Right forelimb (tissue), 1 donor: ENCODE data around the gene ATP1B1.
"Not testable (repeated sequence)": the region's sequence is repeated elsewhere in the genome, so short reads cannot be mapped to it uniquely, and the experiment has no call there.

Experiments used
- DNase-seq: peaks from one replicate; pipeline ENCODE4 v3.0.0-alpha.2; 2018

The ATP1B1 gene

GRCh38 chr1:169117014-169117413 is 10.5 kb downstream of the ATP1B1 start:
- DNase-seq = no peak

GRCh38 chr1:169117599-169117998 is 11.1 kb downstream of the ATP1B1 start:
- DNase-seq = no peak

GRCh38 chr1:169118227-169118626 is 11.7 kb downstream of the ATP1B1 start:
- DNase-seq = no peak

GRCh38 chr1:169119405-169119804 is 12.9 kb downstream of the ATP1B1 start:
- DNase-seq = no peak

DNA sequence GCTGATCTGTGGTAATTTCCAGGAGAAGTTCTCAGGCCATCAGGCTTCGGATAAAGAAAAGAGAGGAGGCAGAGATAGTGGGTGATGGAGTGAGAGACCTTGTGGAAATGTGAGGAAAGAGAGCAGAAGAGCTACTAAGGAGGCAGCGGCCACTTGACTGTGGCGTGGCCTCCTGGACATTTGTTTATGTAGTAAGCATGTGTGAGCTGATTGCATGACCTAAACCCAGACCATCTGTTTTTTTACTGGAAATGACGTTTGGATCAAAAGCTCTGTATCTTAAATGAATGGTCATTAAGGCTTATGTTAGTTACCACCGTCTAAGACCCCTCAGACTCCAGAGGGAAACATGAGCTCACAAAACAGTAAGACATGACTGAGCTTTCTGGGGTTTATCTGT is 13.6 kb downstream of the ATP1B1 start:
- no peak for DNase-seq

GRCh38 chr1:169121146-169121923 is 14.8 kb downstream of the ATP1B1 start:
- DNase-seq = no peak

DNA sequence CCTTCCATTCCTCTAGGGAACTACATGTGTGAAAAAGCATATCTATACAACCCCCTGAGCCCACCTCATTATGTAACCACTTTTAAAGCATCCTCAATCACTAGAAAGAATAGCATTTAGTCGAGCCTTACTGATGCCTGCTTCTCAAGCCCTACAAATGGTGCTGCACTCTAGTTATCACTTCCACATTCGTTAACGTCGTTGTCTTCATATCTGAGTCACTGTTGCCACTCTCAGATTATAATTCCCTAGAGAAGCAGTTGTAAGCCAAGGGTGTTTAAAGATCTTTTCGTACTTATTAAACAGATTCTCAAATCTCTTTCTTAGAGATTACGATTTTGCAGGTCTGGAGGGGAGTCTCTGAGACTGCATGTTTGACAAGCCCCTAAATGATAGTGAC is 16.5 kb downstream of the ATP1B1 start:
- DNase-seq = no peak

DNA sequence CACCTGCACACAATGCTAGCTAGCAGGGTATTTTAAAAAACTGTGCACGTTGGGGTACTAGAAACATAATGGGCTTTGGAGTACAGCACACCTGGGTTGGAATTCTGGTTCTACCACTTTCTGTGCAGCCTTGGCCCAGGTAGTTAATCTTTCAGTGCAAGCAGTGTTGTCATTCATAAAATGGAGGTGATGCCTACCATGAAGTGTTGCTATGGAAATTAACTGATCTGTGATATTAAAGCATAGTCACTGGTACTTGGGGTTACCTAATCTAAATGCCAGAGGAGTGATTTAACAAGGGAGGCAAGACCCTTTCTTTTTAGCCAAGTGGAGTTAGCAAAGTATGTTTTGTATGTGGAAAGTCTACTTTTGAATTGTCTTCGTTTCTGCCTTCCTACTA is 18.0 kb downstream of the ATP1B1 start:
- no peak for DNase-seq

GRCh38 chr1:169125597-169125996 is 19.1 kb downstream of the ATP1B1 start:
- DNase-seq = not testable (repeated sequence)

GRCh38 chr1:169126335-169126734 is 19.8 kb downstream of the ATP1B1 start:
- no peak for DNase-seq

- DNase-seq = no peak
Observed at GRCh38 chr1:169127305-169127704, 20.8 kb downstream of the ATP1B1 start.

- DNase-seq = no peak
Observed at GRCh38 chr1:169128562-169128961, 22.1 kb downstream of the ATP1B1 start.

DNA sequence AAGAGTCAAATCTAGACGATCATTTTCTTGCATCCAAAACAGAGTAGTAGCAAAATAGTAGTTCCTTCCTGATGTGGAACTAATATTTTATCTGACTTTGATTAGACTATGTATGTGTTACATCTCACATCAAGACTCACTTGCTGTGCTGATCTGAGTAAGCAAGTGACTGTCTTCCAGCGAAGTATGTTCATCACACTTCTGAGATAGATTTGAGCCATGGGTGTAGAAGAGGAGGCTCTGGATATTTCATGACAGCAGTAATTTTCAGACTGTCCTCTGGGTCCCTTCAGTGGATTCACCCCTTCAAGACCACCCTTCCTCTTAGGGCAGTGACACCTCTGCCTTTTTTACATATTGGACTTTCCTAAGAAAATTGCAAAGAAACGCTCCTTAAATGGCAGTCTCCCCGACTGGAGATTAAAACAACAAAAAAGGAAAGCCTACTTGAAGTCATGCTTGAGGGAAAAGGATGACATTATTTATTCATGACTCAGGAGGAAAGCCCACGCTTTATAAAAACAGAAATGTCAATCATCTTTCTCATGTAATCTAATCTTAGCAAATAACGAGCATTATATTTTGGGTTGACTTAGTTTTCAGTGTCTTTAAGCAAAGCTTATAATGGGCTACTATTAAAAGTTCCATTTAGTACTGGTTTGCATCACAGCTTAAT is 22.8 kb downstream of the ATP1B1 start:
- no peak for DNase-seq

GRCh38 chr1:169130683-169131082 is 24.2 kb downstream of the ATP1B1 start:
- no peak for DNase-seq

DNA sequence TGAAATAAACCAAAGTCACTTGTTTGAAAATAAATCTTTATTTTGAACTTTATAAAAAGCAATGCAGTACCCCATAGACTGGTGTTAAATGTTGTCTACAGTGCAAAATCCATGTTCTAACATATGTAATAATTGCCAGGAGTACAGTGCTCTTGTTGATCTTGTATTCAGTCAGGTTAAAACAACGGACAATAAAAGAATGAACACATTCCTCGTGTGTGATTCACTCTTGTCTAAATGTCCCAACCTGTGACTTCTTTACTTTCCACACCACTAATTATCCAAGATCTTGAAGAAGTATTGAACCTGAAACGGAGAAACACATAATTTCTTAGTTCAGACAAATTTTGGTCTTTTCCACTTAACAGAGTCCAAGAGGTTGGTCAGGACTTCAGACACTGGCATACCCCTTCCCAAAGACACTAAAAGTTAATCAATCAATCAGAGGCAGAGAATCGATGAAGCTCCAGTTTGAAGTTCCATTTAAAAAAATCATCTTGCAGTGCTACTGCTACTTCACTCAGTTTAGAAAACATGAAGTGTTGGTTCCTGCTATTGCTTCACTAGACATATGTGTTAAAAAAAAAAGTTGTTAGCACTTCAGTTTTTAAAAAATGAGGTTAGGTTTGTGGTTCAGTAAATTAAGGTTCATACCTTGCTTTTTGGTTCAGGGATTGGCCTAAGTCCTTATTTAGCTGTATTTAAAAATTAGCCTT is 26.2 kb downstream of the ATP1B1 start:
- no peak for DNase-seq

GRCh38 chr1:169133228-169133576 is 26.7 kb downstream of the ATP1B1 start:
- DNase-seq = no peak

DNA sequence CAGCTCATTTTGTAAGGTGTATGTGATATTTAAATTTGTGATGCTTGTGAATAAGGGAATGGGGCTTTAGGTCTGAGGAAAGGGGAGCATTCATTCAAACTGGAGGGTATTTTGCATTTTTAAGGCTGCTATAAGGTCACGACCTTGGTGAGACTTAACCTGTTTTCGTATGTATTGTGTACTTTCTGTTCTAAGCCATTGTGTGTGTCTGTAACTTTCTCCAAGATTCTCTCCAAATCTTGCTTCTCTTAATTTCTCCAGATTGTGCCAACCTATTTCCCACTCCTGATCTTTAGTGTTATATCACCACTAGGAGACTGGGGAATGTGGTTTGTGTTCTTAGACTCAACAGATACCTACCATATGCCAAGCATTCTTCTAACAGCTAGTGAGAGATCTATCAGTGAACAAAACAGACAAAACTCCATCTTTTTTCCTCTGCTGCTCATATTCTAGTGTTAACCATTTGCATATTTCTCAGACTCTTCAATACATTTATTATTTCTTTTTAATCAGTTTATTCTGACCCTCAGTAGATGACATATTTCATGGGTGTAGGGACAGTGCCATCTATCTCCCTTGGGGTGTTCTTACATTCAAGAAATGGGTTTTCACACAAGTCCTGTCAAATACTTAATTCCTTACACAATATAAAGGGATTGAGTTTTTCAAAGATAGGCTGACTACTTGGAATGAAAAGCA is 27.5 kb downstream of the ATP1B1 start:
- DNase-seq = no peak

- no peak for DNase-seq
Observed at GRCh38 chr1:169137357-169137756, 30.9 kb downstream of the ATP1B1 start.

- DNase-seq = no peak
Observed at GRCh38 chr1:169138866-169139670, 32.6 kb downstream of the ATP1B1 start.

GRCh38 chr1:169141356-169141755 is 34.9 kb downstream of the ATP1B1 start:
- no peak for DNase-seq

DNA sequence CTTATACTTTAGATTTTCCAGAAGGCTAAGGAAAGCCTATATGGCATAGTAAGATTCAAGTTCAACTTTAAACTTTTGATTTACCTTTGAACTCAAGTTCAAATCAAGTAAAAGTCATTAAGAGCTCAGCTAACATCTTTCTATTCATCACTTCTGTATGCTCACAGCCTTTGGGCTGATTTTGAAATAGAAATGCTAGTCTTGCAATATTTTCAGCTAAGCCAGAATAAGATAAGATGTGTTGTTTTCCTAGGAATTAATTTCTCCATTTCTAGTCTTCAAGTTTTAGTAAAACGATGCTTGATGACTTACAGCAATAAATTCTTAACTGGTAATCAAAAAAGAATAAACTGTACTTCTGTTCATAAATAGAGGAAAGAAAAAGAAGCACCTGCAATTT is 35.6 kb downstream of the ATP1B1 start:
- DNase-seq = no peak

DNA sequence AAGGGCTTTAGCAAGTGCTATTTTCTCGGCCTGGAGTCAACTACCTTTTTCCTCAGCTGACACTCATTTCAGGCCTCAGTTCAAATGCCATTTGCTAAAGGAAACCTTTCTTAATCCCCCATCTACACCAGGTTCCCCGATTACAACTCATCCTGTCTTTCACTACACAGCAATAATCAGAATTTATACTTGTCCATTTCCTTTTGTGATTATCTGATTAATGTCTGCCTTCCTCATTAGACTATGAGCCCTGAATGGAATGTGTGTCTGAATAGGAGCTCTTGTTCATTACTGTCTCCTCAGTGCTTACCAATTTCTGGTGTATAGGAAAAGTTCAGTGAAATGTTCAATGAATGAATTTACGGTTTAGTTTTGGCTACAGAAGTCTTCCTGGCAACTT is 36.9 kb downstream of the ATP1B1 start:
- DNase-seq = no peak

DNA sequence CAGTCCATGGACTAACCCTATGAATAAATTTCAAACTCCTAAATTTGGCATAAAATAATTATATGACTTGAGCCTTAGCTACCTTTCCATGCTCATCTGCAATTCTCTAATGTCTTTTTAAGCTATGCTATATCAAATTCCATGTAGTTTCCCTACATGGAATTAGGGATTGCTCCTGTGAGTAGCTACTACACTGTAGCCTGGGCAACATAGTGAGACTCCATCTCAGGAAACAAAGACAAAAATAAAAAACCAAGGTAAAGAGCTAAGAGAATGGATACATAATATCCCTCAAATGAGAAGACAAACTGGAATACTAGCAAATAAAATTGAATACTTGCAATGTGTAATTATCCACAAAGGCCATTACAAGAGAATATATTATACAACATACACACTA is 37.5 kb downstream of the ATP1B1 start:
- no peak for DNase-seq
